HG03097 (cell line): ENCODE results near the gene KCTD16.

Experiments used
- ATAC-seq: cut with Tn5 transposase; IDR thresholded peaks from one replicate; pipeline ENCODE4 v1.9.1; 2021; ENCODE audit not compliant: unreplicated experiment, low FRiP score

KCTD16 gene

GRCh38 chr5:144436007-144436406 lies 265.3 kb downstream of the KCTD16 start:
- no peak for ATAC-seq

- ATAC-seq: no peak
Observed at GRCh38 chr5:144438237-144438636, 267.6 kb downstream of the KCTD16 start.

- ATAC-seq: no peak
Observed at GRCh38 chr5:144448457-144448856, 277.8 kb downstream of the KCTD16 start.

GRCh38 chr5:144451187-144451973 lies 280.7 kb downstream of the KCTD16 start:
- no peak for ATAC-seq

GRCh38 chr5:144453753-144454152 lies 283.1 kb downstream of the KCTD16 start:
- no peak for ATAC-seq

- ATAC-seq: no peak
Observed at GRCh38 chr5:144457160-144457559, 286.5 kb downstream of the KCTD16 start.

GRCh38 chr5:144458216-144458615 lies 287.5 kb downstream of the KCTD16 start:
- no peak for ATAC-seq

GRCh38 chr5:144460600-144460999 lies 289.9 kb downstream of the KCTD16 start:
- no peak for ATAC-seq

- no peak for ATAC-seq
Observed at GRCh38 chr5:144462577-144462976, 291.9 kb downstream of the KCTD16 start.

GRCh38 chr5:144463481-144464223 lies 293.0 kb downstream of the KCTD16 start:
- ATAC-seq: no peak

GRCh38 chr5:144464306-144464705 lies 293.6 kb downstream of the KCTD16 start:
- ATAC-seq: no peak

- ATAC-seq: no peak
Observed at GRCh38 chr5:144465441-144465840, 294.8 kb downstream of the KCTD16 start.

- ATAC-seq: no peak
Observed at GRCh38 chr5:144467792-144468191, 297.1 kb downstream of the KCTD16 start.

GRCh38 chr5:144468571-144468970 lies 297.9 kb downstream of the KCTD16 start:
- ATAC-seq: no peak

- ATAC-seq: no peak
Observed at GRCh38 chr5:144469106-144469505, 298.4 kb downstream of the KCTD16 start.

GRCh38 chr5:144472221-144472620 lies 301.5 kb downstream of the KCTD16 start:
- no peak for ATAC-seq

GRCh38 chr5:144473650-144474049 lies 303.0 kb downstream of the KCTD16 start:
- no peak for ATAC-seq

- no peak for ATAC-seq
Observed at GRCh38 chr5:144478565-144478964, 307.9 kb downstream of the KCTD16 start.

- ATAC-seq: no peak
Observed at GRCh38 chr5:144481861-144482260, 311.2 kb downstream of the KCTD16 start.

GRCh38 chr5:144484124-144484897 lies 313.6 kb downstream of the KCTD16 start:
- ATAC-seq: no peak

- no peak for ATAC-seq
Observed at GRCh38 chr5:144485540-144485939, 314.9 kb downstream of the KCTD16 start.
